HTERT RPE-1 (cell line): ENCODE data around the gene GLIS1.

Source experiments
- in situ Hi-C: fragments of 300-500 bp; cut with MboI; formaldehyde crosslinking; loops from 4 replicates; pipeline ENCODE4 v1.14.3; 2020; ENCODE audit warnings: low sequenced_read_pairs

The GLIS1 gene

GRCh38 chr1:53477651-53478501, 261.1 kb downstream of the GLIS1 start:
- in situ Hi-C loops: no loop called here

DNA sequence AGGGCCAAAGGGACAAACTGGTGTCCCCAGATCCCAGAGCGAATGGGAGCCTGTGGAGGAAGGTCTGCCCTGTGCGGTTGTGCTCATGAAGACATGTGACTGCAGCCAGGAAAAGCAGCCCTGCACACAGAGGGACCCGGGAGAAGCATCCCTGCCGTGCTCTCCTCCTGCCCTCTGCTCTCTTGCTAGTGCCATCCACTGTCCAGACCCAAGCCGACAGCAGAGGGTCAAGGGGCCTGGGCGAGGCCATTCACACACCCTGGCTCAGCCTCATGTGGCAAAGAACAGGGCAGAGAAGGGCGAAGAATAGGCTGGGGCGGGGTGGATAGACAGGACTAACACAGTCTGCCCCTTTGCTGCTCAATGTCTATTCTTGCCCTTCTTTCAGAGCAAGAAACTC, 262.4 kb downstream of the GLIS1 start:
- in situ Hi-C loops: no loop called here

DNA sequence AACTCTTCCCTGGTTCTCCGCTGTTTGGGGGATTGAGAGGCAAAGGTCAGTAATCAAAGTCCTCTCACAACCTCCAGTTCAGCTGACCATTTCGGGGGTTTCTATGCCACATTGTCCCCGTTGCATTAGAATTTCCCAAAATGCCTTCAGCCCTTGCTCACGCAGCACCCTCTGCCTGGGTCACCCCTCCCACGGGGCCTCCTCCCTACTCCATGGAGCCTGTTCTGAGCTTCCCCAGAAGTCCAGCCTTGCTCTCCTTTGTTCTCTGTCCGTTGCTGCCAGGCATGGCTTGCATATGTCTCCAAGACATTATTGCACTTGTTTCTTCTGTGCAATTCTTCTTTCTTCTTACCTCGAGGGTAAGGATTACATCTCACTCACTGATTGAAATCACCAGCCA, 263.3 kb downstream of the GLIS1 start:
- in situ Hi-C loops: no loop called here

DNA sequence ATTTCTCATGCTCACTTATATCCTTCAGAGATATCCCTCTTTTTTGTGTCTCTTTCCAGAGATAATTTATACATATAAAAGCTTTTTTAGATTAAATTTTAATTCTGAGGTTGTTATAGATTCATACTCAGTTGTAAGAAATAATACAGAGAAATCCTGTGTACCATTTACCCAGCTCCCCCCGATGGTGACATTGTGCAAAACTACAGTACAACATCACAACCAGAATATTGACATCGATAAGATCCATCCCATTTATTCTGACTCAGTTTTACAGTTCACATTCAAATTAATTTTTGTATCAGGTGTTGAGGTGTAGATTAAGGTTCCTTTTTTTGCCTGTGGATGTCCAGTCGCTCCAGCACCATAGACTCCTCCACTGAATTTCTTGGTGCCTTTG, 265.5 kb downstream of the GLIS1 start:
- in situ Hi-C loops: no loop called here

- in situ Hi-C loops: no loop called here
Observed at GRCh38 chr1:53471000-53471399, 268.0 kb downstream of the GLIS1 start.

- in situ Hi-C loops: no loop called here
Observed at GRCh38 chr1:53470584-53470983, 268.4 kb downstream of the GLIS1 start.

DNA sequence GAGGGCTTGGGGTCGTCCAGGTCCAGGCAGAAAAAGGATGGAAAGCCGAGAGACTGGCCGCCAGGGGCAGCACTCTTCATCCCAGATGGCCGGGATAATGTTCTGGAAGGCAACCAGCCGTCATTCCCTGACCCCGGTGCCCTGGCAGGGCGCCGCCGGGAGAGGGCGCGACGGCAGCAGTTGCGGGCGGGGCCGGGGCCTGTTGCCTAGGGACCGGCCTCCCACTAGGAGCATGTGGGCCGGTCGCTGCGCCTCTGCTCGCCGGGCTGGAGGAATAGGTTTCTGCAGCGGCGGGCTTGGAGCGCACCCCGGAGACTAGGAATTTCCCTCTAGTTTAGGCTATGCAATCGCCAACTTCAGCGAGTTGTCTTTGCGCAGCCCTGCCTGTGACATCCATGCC, 268.8 kb downstream of the GLIS1 start:
- in situ Hi-C loops: no loop called here

DNA sequence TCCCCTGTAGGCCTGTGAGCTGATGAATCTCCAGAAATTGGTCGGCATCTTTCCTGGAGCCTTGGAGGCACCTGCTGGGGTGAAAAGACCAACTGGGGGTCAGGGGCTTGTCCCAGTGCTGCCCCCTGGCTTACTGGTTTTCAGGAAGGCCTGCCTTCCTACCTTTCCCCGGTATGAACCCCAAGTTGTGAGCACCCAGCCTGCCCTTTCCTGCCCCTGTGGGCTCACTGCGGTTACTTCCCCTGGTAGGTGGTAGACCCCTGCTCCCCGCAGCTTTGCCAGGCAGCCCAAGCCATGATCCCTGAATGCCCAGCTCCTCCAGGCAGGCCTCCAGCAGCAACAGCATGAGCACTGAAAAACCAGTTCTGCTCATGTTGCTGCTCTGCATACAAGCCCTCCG, 269.6 kb downstream of the GLIS1 start:
- in situ Hi-C loops: no loop called here

GRCh38 chr1:53468374-53468773, 270.6 kb downstream of the GLIS1 start:
- in situ Hi-C loops: no loop called here

- in situ Hi-C loops: no loop called here
Observed at GRCh38 chr1:53467391-53467790, 271.6 kb downstream of the GLIS1 start.

DNA sequence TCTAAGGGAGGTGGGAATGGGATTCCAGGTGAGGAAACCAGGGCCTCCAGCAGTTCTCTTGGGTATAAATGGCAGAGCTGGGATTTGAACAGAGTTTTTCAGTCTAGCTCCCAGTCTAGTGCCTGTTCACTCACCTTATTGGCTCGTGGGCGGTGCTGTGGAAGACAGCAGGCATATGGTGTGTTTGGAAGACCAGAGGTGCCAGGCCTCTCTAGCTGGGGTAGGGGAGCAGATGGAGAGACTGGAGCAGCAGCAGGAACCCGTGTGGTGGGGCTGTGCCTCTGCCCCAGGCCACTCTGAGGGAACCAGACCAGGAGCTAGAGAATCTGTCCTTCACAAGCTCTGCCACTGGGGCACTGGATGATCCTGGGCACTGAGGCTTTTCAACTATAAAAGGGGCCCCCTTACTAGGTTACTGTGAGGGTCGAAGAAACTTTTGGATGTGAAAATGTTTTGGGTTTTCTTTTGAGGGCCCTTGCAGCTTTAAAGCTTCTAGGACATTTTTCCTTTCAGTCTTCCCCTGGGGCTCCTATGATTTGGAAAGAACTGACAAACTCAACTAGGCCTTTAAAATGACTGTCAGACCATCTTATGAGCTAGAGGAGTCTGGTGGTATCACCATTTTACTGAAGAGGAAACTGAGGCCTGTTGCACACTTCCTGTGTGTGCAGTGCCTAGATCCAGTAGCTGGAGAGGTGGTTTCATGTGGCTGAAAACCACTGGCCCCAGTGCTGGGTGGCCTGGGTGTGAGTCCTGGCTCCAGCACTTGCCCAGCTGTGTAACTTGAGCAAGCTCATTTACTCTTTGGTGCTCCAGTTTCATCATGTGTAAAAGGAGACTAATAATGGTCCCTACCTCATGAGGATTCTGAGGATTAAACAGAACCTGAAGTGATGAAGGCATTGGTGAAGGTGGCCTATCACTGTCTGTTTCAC, 273.7 kb downstream of the GLIS1 start:
- in situ Hi-C loops: no loop called here

DNA sequence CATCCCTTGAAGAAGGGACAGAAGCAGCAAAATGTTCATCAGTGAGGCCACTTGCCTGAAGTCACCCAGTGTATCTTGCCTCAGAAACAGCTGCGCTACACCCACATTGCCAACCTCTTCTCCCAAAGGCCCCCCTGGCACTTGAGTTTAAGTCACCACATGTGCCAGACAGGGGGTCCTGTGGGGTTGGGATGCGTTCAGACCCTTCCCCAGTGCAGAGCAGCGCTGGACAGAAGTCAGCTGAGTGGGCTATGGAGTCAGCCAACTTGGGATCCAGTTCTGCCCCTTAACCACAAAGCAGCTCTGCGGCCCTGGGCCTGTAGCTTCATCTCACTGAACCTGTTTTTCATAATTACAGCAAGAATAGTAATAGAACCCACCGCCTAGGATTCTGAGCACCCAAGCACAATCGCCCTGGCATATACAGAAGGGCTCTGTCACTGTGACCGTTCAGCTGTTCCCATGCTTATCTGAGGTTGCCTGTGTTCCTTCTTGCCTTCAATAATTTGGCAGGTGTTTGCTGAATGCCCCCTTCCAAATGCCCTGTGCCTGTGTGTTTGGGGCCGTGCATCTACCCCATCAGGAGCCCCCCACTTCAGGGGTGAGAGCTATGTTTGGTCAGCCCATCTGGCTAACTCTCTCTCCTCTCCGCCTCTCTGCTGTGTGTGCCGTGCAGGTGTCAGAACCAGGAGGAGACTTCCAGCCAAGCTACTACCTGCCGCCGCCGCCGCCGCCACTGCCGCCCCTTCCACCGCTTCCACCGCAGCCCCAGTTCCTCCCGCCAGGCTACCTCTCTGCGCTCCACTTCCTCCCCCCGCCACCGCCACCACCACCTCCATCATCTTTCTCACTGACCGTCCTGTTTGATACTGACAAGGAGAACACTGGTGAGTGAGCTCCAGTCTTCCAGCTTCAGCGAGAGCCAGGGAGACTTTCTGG, 274.7 kb downstream of the GLIS1 start:
- in situ Hi-C loops: no loop called here

- in situ Hi-C loops: no loop called here
Observed at GRCh38 chr1:53462769-53463501, 276.0 kb downstream of the GLIS1 start.

DNA sequence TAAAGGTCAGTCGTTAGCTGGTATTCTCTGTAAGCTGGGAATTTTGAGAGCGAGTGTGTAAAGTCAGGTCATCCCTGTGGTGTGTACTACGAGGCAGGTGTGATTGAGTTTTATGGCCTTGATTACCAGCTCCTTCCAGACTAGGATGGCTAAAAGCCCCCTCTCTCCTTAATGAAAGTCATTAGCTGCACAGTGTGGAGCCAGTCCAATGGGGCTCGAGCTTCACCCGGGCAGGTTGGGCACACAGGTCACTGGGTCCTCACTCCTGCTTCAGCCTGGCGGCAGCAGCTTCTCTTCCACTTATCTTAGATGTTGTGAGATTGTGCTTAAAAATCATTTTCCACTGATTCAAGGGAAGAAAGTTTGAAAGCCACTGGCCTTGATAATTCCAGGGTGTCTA, 276.8 kb downstream of the GLIS1 start:
- in situ Hi-C loops: no loop called here

- in situ Hi-C loops: no loop called here
Observed at GRCh38 chr1:53461323-53462044, 277.5 kb downstream of the GLIS1 start.

DNA sequence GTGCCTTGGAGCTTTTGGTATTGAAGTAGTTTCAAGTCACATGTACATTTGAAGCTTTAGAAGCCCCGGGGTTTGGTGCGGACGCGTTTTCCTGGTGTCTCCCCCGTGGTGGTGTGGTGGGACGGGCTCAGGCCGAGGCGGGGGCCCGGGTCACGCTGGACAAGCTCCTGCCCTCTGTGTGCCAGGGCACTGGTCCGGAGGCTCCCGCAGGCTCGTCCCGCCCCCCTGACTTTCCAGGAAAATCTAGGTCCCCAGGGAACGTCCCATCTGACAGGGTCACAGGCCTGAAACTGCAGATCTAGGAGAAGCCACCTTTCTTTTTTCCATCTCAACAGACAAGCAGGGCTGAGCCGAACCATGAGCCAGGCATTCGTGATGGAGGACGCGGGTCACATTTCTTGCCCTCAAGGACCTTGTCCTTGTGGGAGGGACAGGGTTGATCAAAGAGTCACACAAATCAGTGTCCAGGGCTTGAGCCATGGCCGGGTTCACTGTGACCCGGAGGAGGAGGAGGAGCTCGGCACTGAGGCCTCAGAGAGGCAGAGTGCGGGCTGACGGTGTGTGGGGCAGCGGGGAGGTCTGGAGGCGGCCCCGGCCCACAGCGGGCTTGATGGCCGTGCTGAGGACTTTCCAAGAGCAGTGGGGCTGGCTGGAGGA, 278.2 kb downstream of the GLIS1 start:
- in situ Hi-C loops: no loop called here

- in situ Hi-C loops: no loop called here
Observed at GRCh38 chr1:53460211-53460634, 278.7 kb downstream of the GLIS1 start.

DNA sequence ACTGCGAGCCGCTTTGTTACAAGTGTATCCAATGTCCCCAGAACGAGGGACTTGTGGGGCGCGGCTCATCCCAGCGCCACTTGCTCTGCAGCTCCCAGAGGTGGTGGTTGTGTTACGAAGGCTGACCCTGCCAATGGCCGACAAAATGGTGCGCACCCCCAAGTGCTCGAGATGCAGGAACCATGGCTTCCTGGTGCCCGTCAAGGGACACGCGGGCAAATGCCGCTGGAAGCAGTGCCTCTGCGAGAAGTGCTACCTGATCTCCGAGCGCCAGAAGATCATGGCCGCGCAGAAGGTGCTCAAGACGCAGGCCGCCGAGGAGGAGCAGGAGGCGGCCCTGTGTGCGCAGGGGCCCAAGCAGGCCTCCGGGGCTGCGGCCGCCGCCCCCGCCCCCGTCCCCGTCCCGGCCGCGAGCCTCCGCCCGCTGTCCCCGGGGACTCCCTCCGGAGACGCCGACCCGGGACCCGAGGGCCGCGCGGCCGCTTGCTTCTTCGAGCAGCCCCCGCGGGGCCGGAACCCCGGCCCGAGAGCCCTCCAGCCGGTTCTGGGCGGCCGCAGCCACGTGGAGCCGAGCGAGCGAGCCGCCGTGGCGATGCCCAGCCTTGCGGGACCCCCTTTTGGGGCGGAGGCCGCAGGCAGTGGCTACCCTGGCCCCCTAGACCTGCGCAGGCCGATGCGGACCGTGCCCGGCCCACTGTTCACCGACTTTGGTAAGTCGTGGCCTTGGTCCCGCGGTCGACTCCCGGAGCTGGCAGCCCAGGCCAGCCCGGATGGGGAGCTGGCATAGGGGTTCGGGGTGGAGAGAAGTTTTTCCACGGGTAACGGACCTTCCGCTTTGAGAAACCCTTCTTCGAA, 279.4 kb downstream of the GLIS1 start, which contains the start of gene DMRTB1:
Gene DMRTB1 (plus strand): TSS at position 79 of the 855 bp plus-strand sequence. CDS start 55 bp downstream, at position 134.
- in situ Hi-C loops: no loop called here
